Activated effector memory CD4-positive, alpha-beta T cell treated with Interleukin-2 at 50 U/mL for 16 hours (primary cell): ENCODE results near the gene TYRO3.

ENCODE experiments used
- DNase-seq: peaks from one replicate; pipeline ENCODE4 v3.0.0-alpha.2; 2020

TYRO3 gene

DNA sequence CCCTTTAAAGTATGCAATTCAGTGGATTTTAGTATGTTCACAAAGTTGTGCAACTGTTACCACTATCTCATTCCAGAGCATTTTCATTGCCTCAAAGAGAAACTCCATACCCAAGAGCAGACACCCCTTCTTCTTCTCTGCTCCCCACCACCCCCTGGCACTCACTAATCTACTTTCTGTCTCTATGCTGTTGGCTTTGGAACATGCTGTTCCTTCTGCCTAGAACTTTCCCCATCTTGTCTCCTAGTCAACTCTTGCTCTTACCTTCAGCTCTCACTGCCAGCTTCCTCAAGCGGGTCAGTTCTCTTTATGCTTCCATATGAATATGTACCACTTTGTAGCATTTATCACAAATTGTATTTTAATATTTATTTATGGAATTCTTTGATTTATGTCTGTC is 50.1 kb downstream of the TYRO3 start:
- DNase-seq = no peak

DNA sequence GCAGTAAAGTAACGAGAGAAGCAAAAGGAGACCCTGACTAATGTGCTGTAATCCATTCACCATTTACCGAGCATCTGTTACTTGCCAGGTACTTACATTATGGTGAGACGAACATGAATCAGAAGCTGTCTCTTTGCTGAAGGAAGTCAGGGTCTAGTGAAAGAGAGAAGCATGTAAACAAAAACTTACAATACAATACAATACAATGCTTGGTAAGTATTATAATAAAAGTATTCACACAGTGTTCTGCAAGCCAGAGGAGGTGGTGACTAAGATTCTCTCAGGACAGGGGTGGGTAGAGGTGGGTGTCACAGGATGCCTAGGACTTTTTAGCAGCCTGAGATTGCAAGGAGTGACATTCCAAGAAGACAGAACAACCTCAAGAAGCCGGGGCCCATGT is 51.0 kb downstream of the TYRO3 start:
- no peak for DNase-seq

DNA sequence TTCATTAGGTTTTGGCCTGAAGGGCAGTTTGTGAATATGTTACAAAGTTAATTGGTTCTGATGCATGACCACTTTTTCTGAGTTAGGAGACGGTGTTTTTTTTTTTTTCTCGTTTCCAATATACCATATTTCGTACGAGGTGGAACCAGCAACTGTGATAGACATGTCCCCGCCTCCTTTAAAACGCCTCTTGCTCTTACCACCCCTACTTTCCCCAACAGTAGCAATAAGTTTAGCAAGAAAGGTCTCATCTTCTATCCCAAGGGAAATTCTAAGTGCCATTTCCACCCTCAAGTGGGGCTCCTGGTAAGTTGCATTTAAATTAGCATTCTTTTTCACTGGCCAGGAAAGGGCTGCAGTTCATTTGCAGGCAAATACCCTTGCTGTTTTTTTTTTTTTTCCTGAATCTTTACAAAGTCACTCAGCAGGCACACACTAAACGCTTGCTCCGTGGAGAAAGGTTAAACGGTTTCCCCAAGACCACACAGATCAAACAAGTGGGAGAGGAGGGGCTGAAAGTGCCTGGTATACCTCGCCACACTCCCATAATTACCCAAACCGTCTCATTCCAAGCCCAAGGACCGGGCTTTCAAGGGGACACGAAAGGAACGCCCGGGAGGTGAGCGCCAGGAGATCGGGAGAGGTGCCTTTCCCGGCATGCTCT is 61.7 kb downstream of the TYRO3 start:
- DNase-seq = no peak

DNA sequence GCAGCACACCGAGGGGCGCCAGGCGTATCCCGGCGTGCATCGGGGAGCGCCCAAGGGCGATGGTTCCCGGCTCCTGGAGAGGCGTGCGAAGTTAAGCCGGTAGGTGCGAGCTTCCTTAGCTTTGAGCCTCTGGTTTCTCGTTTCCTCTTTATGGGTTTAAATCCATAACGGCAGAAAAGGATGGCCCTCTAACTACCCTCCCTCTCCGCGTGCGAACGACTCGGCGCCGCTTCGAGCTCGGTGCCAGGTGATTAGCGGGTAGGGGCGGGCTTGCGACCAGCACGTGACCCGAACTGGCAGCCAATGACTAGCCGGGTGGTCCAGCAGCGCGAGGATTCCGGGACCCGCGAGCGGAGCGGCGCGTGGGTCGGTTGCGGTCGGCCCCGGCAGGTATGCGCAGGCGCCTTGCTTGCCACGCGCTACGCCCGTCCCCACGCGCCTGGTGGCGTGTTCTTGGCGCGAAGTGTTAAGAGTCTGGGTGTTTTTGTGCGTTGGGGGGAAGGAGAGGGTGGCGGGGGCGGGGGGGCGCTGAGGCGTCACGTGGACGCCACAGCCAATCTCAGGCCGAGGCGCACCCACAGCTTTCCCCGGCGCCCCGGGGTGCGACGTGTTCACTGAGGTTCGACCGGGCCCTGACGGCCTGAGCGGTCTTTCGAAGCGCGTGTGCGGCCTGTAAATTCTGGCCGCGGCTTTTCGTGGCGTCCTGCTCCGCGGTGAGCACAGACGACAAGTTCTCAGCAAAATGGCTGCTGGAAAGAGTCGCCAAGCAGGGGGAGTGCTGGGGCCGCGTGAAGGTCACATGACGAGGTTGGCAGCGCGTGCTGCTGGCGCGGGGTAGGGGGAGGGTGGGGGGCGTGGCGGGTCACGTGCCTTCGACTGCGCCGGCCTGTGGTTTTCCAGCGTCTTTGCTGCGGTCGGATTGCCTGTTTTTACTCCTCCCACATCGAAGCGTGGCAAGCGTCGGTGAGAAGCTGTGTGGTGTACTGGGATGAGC is 62.5 kb downstream of the TYRO3 start:
- peak; percentile 65 for DNase-seq

DNA sequence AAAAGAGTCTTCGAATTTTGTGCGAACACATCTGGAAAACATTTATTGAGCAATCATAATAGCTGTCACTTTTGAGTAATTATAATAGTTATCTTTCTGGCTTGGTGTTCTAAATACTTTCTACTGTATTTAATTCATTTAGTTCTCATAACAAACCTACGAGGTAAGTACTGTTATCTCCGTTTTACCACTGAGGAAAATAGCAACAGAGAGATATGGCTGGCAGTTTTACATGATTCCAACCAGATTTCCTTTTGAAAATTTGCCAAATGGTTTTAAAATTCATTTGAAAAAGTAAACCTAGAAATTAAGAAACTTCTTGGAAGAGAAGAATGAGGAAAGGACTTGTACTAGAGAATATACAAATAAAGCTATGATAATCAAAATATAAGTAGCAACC is 63.9 kb downstream of the TYRO3 start:
- no peak for DNase-seq

DNA sequence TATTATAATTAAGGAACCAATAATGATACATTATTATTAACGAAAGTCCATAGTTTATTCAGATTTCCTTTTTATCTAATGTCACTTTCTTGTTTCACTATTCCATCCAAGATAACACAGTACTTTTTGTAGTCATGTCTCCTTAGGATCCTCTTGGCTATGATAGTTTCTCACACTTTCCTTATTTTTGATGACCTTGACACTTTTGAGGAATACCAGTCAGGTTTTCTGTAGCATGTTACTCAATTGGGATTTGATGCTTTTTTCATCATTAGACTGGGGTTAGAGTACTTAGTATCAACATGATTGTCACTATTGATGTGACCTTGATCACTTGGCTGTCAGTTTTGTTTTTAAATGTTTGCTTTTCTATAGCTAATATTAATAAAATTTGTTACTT is 68.2 kb downstream of the TYRO3 start:
- DNase-seq = no peak

DNA sequence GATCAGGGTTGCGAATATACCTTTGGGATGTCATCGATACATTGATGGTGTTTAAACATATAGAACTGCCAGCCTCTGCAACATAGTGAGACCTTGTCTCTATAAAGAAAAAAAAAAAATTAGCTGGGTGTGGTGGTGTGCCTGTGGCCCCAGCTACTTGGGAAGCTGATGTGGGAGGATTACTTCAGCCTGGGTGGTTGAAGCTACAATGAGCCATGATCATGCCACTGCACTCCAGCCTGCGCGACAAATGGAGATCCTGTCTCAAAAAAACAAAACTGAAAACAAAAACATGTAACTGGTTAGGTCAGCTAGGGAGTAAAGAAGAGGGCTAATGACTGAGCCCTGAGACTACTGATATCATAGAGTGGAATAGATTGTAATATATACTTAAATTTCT is 70.5 kb downstream of the TYRO3 start:
- no peak for DNase-seq

DNA sequence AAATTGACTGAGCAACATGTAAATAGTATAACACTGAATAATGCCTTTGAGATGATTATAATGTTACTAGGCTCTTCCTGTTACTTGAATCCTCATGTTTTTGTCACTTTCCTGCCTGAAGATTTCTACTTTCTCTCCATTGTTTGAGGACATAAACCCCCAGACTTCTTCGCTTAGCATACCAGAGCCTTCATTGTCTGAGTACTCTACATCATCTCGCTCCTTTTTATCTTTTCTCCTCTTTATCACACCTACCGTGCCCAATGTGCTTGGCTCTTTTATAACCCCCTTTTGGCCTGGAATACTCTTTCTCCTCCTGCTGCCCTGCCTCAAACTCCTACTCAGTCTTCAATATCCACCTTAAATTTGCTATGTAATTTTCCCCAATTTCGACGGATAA is 70.9 kb downstream of the TYRO3 start:
- no peak for DNase-seq

DNA sequence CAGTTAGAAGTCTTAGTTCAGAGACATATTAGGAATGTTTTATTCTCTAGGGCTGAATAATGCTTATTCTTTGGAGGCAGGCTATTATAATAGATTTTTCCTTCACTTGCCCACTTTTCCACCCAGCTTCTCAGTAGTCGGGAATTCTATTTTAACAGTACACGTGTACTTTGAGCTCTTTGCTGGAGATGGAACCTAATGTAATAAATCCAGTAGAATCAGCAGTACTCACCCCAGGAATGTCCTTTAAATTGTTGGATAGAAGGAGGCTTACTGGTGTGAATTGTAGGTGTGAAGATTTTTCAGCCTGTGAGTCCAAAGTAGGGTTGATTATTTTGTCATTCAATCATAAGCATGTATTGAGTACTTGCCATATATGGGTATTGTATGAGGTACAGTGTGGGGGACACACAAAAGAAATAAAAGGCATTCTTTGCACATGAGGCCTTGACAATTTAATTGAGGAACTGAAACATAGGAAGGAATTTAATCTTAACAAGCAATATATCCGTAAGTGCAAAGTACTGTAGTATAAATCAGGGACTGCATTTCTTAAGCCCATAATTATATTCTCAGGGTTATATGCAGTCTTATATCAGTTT is 71.7 kb downstream of the TYRO3 start:
- no peak for DNase-seq

DNA sequence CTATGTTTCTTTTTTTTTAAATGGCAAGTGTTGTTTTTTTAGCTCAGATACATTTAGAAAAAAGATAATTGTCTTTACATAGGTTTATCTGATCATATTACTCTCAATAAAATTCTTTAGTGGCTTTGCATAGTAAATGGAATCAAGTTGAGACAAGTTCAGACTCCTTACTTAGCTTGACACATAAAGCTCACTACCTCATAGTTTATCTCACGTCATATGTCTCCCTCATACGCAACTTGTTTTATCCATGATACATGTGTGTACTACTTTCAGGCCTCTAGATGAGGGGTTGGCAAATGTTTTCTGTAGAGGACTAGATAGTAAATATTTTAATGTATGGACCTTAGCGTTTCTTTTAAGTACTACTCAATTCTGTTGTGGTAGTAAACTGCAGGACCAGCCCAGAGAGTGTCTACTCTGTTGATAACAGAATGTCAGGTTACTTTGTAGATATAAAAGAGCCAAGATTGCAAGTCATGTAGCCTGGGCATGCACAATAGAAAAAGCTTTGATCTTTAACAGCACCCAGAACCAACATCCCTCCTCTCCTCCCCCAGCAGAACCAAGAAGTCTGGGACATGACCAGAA is 73.0 kb downstream of the TYRO3 start:
- DNase-seq = no peak
